ENCODE results near the gene NOTUM.

DNA sequence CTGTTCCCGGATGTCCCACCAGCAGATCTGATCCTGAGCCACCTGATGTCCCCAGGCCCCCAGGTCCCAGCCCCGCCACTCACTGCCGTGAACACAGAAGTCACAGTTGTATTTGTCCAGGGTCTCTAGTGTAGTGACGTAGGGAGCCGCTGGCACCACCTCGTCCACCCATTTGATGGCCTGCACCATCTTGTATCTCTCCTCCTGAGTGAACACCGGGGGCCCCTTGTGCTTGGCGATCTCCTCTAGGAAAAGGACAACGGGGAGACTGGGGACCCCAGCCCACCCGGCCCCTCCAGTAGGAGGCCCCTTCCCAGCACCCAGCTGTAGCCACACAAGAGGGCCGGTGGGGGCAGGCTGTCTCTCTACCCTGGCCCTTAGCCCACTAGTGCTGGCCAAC is 52.2 kb downstream of the NOTUM start:
- TF ChIP-seq, protein P1, sequence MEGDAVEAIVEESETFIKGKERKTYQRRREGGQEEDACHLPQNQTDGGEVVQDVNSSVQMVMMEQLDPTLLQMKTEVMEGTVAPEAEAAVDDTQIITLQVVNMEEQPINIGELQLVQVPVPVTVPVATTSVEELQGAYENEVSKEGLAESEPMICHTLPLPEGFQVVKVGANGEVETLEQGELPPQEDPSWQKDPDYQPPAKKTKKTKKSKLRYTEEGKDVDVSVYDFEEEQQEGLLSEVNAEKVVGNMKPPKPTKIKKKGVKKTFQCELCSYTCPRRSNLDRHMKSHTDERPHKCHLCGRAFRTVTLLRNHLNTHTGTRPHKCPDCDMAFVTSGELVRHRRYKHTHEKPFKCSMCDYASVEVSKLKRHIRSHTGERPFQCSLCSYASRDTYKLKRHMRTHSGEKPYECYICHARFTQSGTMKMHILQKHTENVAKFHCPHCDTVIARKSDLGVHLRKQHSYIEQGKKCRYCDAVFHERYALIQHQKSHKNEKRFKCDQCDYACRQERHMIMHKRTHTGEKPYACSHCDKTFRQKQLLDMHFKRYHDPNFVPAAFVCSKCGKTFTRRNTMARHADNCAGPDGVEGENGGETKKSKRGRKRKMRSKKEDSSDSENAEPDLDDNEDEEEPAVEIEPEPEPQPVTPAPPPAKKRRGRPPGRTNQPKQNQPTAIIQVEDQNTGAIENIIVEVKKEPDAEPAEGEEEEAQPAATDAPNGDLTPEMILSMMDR (IDR thresholded peaks at IDR 0.05) = no peak
- TF ChIP-seq POLR2A (IDR thresholded peaks at IDR 0.05) = no peak

All from thyroid gland (tissue), 4 donors.